Measurements from ENCODE around the gene TTC7B.
A peak's percentile ranks its signal among the peaks of the same experiment; 100 is the strongest.

Gene TTC7B

GRCh38 chr14:90511795-90512328 lies 304.4 kb downstream of the TTC7B start:
- H3K36me3 Mint-ChIP-seq: no peaks in the 10 kb centered on the region
- peaks cover 48% of the 10 kb centered on the region for H3K27me3 Mint-ChIP-seq
- no peak overlapping the region for H3K4me3 Mint-ChIP-seq
- H3K27ac Mint-ChIP-seq: no peak overlapping the region
- no peaks in the 10 kb centered on the region for H3K4me1 Mint-ChIP-seq
- H3K9me3 Mint-ChIP-seq: no peaks in the 10 kb centered on the region
- no peak for DNase-seq
- CTCF ChIA-PET: no interaction called here

DNA sequence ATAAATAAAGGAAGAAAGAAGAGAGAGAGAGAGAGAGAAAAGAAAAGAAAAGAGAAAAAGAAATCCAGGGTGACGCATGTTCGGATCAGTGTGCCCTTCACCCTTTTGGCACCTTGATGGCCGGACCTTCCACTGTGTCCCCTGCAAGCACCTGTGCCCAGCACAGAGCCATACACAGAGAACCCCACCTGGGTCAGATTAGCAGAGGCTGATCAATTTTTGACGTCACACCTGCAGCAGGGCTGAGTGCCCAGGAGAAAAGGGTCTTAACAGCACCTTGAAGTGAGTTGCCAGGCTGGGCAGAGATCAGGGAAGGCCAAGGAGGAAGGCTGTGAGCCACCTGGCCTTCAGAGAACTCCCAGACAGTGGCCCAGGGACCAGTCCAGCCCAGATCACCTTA lies 305.0 kb downstream of the TTC7B start:
- DNase-seq: no peak
- Mint-ChIP-seq H3K9me3 (no peaks in the 10 kb centered on the region), H3K27ac (no peak overlapping the region), H3K4me1 (no peaks in the 10 kb centered on the region), H3K4me3 (no peak overlapping the region), H3K27me3 (peaks cover 42% of the 10 kb centered on the region), H3K36me3 (no peaks in the 10 kb centered on the region)
- CTCF ChIA-PET: interaction anchor here (0.6 kb wide), 1 partner anchor 272 kb away, joined by 3 read pairs; no protein-coding TSS in a partner anchor

GRCh38 chr14:90510159-90510558 lies 306.1 kb downstream of the TTC7B start:
- DNase-seq: no peak
- Mint-ChIP-seq H3K9me3 (no peaks in the 10 kb centered on the region), H3K27me3 (peaks cover 40% of the 10 kb centered on the region), H3K4me3 (no peak overlapping the region), H3K27ac (no peak overlapping the region), H3K4me1 (no peaks in the 10 kb centered on the region), H3K36me3 (no peaks in the 10 kb centered on the region)
- CTCF ChIA-PET: interaction anchor here (1.2 kb wide), 1 partner anchor 187 kb away, joined by 3 read pairs; no protein-coding TSS in a partner anchor

- Mint-ChIP-seq H3K9me3 (no peaks in the 10 kb centered on the region), H3K4me3 (no peak overlapping the region), H3K36me3 (no peaks in the 10 kb centered on the region), H3K4me1 (no peaks in the 10 kb centered on the region), H3K27ac (peak overlapping the region; percentile 33), H3K27me3 (peaks cover 40% of the 10 kb centered on the region)
- no peak for DNase-seq
- CTCF ChIA-PET: no interaction called here
These were observed 306.8 kb downstream of the TTC7B start for GRCh38 chr14:90509403-90509802.

- H3K27me3 Mint-ChIP-seq: peaks cover 40% of the 10 kb centered on the region
- no peak for DNase-seq
- H3K4me1 Mint-ChIP-seq: no peaks in the 10 kb centered on the region
- H3K9me3 Mint-ChIP-seq: no peaks in the 10 kb centered on the region
- no peak overlapping the region for H3K4me3 Mint-ChIP-seq
- H3K36me3 Mint-ChIP-seq: no peaks in the 10 kb centered on the region
- no peak overlapping the region for H3K27ac Mint-ChIP-seq
- CTCF ChIA-PET: no interaction called here
These were observed 307.5 kb downstream of the TTC7B start for GRCh38 chr14:90508536-90509254.

- H3K4me1 Mint-ChIP-seq: no peaks in the 10 kb centered on the region
- CTCF ChIA-PET: no interaction called here
- H3K4me3 Mint-ChIP-seq: no peak overlapping the region
- H3K9me3 Mint-ChIP-seq: no peaks in the 10 kb centered on the region
- H3K36me3 Mint-ChIP-seq: no peaks in the 10 kb centered on the region
- no peak for DNase-seq
- H3K27ac Mint-ChIP-seq: no peak overlapping the region
- H3K27me3 Mint-ChIP-seq: peaks cover 40% of the 10 kb centered on the region
These were observed 308.2 kb downstream of the TTC7B start for GRCh38 chr14:90508036-90508435.

DNA sequence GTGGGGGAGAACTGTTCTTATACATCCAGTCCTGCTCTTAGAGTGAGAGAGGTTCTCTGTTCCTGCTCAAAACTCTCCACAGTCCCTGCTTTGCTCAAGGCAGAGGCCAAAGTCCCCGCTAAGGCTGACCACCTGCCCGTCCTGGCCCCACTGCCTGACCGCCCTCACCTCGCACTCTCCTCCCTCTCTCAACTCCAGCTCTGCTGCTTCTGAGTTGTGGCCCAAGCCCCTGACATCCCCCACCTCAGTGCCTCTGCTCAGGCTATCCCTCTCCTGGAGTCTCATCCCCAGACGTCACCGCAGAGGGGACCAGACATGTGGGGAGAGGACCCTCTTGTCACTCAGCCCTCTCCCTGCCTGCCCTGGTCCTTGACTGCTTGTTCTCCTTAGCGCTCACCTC lies 308.8 kb downstream of the TTC7B start:
- no peaks in the 10 kb centered on the region for H3K4me1 Mint-ChIP-seq

GRCh38 chr14:90506748-90507147 lies 309.5 kb downstream of the TTC7B start:
- Mint-ChIP-seq H3K36me3 (no peaks in the 10 kb centered on the region), H3K4me3 (no peak overlapping the region), H3K9me3 (no peaks in the 10 kb centered on the region), H3K27ac (no peak overlapping the region), H3K27me3 (peaks cover 47% of the 10 kb centered on the region), H3K4me1 (peaks cover 3% of the 10 kb centered on the region)
- DNase-seq: no peak
- CTCF ChIA-PET: no interaction called here

More for the DNA sequence above, 308.8 kb downstream of the TTC7B start:
- CTCF ChIA-PET: no interaction called here
- H3K9me3 Mint-ChIP-seq: no peaks in the 10 kb centered on the region
- H3K36me3 Mint-ChIP-seq: no peaks in the 10 kb centered on the region
- peak overlapping the region; percentile 65 for H3K27ac Mint-ChIP-seq
- peaks cover 40% of the 10 kb centered on the region for H3K27me3 Mint-ChIP-seq
- no peak for DNase-seq
- H3K4me3 Mint-ChIP-seq: no peak overlapping the region

DNA sequence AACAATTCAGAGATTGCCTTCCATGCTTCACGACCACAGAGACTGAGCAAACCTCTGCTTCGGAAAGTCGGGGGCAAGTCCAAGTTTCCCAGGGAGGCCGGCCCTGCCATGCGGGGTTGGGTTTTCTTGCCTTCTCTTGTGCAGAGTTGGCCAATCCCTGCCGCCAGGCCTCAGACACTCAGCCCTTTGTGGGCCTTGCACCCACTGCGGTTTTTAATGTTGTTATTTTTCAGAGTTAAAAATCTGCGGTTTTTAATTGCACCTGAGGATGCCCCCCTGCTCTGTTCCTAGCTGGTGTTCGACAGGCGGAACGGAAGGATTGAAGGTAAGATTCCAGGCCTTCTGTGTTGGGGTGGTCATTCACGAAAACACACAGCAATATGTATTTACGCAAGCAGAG lies 310.7 kb downstream of the TTC7B start:
- Mint-ChIP-seq H3K36me3 (no peaks in the 10 kb centered on the region), H3K27ac (no peak overlapping the region), H3K27me3 (peaks cover 49% of the 10 kb centered on the region), H3K9me3 (no peaks in the 10 kb centered on the region), H3K4me3 (no peak overlapping the region), H3K4me1 (peaks cover 9% of the 10 kb centered on the region)
- DNase-seq: no peak
- CTCF ChIA-PET: no interaction called here

DNA sequence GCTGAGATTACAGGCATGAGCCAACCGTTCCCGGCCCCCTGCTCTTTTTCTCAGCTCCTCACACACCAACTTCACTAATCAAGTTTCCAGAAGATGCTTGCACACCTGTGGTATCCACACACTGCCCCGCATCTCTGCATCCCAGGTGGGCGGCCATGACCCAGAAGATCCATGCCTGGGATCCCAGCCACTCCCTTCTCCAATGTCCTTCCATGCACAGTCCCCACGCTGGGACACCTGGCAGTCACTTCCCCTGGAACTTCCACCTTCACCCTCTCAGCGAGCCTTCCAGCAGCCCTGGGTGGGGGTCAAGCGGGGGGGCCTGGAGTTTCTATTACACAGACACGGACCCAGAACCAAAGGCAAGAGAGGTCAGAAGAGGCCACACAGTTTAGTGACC lies 311.6 kb downstream of the TTC7B start:
- no peak for DNase-seq
- H3K4me3 Mint-ChIP-seq: no peak overlapping the region
- H3K4me1 Mint-ChIP-seq: peaks cover 11% of the 10 kb centered on the region
- H3K27me3 Mint-ChIP-seq: peaks cover 40% of the 10 kb centered on the region
- no peak overlapping the region for H3K27ac Mint-ChIP-seq
- no peaks in the 10 kb centered on the region for H3K9me3 Mint-ChIP-seq
- CTCF ChIA-PET: no interaction called here
- H3K36me3 Mint-ChIP-seq: no peaks in the 10 kb centered on the region

DNA sequence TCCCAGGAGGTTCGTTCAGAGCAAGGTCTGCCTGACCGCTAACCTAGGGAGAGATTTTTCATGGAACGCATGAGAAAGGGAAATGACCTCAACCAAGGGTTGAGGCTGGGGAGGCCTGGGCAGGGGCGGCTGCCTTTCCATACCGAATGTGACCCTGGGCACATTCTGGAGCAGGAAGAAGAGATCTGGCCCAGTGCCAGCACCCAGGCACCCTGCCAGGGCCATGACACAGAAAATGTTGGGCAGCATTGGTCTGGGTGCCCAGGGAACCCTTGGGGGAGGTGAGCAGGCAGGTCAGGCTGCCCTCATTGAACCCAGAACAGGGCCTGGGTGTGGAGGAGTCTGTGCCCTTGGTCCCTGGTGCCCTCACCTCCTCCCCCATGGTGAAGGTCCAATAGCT lies 312.6 kb downstream of the TTC7B start:
- DNase-seq: no peak
- H3K27me3 Mint-ChIP-seq: peaks cover 33% of the 10 kb centered on the region
- no peaks in the 10 kb centered on the region for H3K9me3 Mint-ChIP-seq
- CTCF ChIA-PET: no interaction called here
- H3K27ac Mint-ChIP-seq: no peak overlapping the region
- H3K4me3 Mint-ChIP-seq: no peak overlapping the region
- no peaks in the 10 kb centered on the region for H3K36me3 Mint-ChIP-seq
- H3K4me1 Mint-ChIP-seq: peaks cover 11% of the 10 kb centered on the region

DNA sequence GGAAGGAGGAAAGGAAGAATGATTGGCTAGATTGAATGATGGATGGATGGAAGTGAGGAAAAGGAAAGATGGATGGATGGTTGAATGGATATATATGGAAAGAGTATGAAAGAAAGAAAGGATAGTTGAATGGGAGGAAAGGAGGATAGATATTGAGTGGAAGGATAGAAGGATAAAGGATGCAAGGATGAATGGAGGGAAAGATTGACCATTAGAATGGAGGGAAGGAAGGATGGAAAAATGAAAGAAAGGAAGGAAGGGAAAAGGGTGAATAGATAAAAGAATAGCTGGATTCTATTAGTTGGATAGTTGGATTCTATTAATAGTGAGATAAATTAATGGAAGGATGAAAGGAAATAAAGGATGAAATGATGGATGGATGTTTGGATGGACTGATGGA lies 313.5 kb downstream of the TTC7B start:
- DNase-seq: no peak
- no peaks in the 10 kb centered on the region for H3K36me3 Mint-ChIP-seq
- H3K9me3 Mint-ChIP-seq: no peaks in the 10 kb centered on the region
- CTCF ChIA-PET: no interaction called here
- peaks cover 11% of the 10 kb centered on the region for H3K4me1 Mint-ChIP-seq
- H3K27me3 Mint-ChIP-seq: peaks cover 24% of the 10 kb centered on the region
- H3K27ac Mint-ChIP-seq: no peak overlapping the region
- no peak overlapping the region for H3K4me3 Mint-ChIP-seq

DNA sequence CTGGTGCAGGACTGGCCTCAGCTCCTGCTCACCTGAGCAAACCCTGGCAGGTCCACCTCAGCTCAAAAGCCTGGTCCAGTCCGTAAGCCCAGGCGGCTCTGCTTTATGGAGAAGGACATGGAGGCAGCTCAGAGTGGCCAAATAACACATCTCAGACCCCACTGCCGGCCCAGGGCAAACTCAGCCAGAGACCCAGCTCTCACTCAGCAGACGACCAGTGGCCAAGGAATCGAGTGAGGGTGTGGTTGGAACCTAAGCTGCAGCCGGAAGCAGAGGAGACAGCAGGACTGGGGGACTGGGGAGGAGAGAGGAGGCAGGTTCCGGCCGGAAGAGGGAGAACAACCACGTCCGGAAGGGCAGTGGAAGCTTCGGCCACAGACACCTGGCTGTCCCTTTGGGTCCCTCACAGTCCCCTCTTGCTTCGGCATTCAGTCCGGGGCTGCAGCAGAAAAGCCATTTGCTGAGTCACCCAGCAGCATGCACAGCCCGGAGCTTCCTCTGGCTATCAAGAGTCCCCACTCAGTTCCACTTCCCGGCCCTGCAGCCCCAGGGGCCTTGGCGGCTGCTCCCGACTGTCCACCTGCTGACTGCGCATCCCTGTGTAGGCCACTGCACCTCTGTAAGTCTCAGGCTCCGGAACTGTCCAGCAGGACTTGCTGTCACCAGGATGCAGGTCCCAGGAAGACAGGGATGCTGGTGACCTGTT lies 315.4 kb downstream of the TTC7B start:
- Mint-ChIP-seq H3K27ac (no peak overlapping the region), H3K4me1 (peaks cover 11% of the 10 kb centered on the region), H3K4me3 (no peak overlapping the region), H3K9me3 (no peaks in the 10 kb centered on the region), H3K27me3 (peaks cover 19% of the 10 kb centered on the region), H3K36me3 (no peaks in the 10 kb centered on the region)
- DNase-seq: no peak
- CTCF ChIA-PET: no interaction called here

DNA sequence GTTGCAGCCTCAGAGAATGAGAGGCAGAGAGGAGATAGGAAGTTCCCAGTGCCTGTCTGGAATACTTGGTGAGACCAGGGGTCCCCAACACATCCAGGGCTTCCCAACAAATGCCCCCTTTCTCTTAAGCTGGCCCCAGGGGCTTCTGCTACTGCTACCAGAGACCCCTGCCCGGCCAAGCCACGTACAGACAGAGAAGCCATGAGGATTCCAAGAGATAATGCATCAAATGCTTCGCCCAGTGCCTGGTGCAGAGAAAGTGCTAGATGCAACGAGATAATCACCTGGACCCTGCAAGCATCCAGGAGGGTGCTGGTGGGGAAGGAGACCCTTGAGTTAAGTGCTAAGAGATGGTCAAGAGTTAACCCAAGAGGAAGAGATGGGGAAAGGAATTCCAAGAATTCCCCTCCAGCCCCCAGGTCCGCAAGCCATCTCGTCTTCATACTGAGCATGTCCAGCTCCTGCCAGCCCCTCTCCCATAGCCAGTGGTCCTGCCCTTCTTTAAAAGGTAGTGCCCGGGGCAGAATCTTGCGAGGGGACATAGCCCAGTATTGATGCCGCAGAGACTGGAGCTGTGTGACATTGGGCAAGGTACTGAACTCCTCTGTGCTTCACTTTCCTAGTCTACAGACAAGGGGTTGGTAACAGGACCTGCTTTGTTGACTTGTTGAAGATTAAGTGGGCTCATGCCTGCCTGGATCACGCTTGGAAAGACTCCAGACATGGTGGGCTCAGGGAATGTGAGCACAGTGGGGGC lies 316.1 kb downstream of the TTC7B start:
- no peaks in the 10 kb centered on the region for H3K36me3 Mint-ChIP-seq

More for the DNA sequence above, 316.1 kb downstream of the TTC7B start:
- CTCF ChIA-PET: no interaction called here
- H3K27ac Mint-ChIP-seq: no peak overlapping the region
- H3K4me1 Mint-ChIP-seq: peaks cover 11% of the 10 kb centered on the region
- H3K4me3 Mint-ChIP-seq: no peak overlapping the region
- peaks cover 19% of the 10 kb centered on the region for H3K27me3 Mint-ChIP-seq
- peaks cover 2% of the 10 kb centered on the region for H3K9me3 Mint-ChIP-seq
- DNase-seq: no peak
